ENCODE data around the gene ICE2. TPM values are rescaled to one million over a fixed set of nuclear protein-coding genes. Genes with fewer than 3 reads are reported as not detected.

The ICE2 gene
- total RNA-seq, 1 experiment from 2014 or later, result 62.8 TPM

DNA sequence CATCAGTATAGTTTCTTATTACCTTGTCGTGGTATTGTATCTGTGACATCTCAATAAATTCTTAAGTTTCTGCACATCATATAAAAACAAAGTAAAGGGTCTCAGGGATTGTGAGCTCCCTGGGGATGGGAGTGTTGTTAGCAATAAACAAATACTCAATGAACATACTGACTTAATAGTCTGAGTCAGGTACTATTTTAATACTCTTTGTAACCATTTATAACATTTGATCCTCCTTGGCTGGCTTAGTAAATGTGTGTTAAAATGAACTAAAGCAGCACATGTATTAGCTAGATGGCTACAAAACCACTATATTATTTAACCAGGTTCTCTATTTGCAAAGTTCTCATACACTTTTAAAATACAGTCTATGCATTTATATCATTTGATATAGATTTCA is 1.8 kb downstream of the ICE2 start:
- TF ChIP-seq EZH2phosphoT487 (IDR thresholded peaks at IDR 0.05; ENCODE audit: borderline replicate concordance) (no peak), FOSL1 (IDR thresholded peaks at IDR 0.05; ENCODE audit: low read depth) (no peak), ZFX (IDR thresholded peaks at IDR 0.05) (no peak), CBX3 (IDR thresholded peaks at IDR 0.05; ENCODE audit: low read depth) (no peak)
- no peak for DNase-seq (ENCODE audit: low read depth, low spot score)
- Histone ChIP-seq H3K9me2 (ENCODE audit: insufficient read depth) (no peaks in the 10 kb centered on the region), H2AFZ (ENCODE audit: low read depth, low read length, poor library complexity, severe bottlenecking) (no peak overlapping the region), H3K79me2 (ENCODE audit: insufficient read depth, low read length) (peaks cover 58% of the 10 kb centered on the region), H3K4me2 (ENCODE audit: low read length) (peak overlapping the region; percentile 93), H4K20me1 (ENCODE audit: insufficient read depth) (no peaks in the 10 kb centered on the region), H3K27ac (ENCODE audit: low read depth, low read length) (no peak overlapping the region; the same call in 1 of the 2 replicates), H3K4me1 (ENCODE audit: control insufficient read depth in 1 of 2, insufficient read depth in 2 of 2, low read length in 2 of 2) (peaks cover 16 to 21% of the 10 kb centered on the region in 2 experiments; a peak in 3 of 4 replicates), H3K36me3 (ENCODE audit: control insufficient read depth in 1 of 2, insufficient read depth in 2 of 2, low read length in 2 of 2) (peaks cover 13 to 21% of the 10 kb centered on the region in 2 experiments; a peak in 2 of 4 replicates), H3K9me3 (ENCODE audit: control insufficient read depth in 1 of 2, insufficient read depth in 1 of 2, low read depth in 1 of 2, low read length in 2 of 2) (no peaks in the 10 kb centered on the region), H3K9ac (ENCODE audit: low read length) (peak overlapping the region; percentile 97; the same call in 1 of the 2 replicates), H3K27me3 (ENCODE audit: insufficient read depth, low read length) (no peaks in the 10 kb centered on the region), H3K4me3 (replicated peaks in 1 of 2; ENCODE audit: low read depth in 1 of 2, low read length in 2 of 2) (peak overlapping the region in 1 of 2 experiments; percentile 98; a peak in 1 of 4 replicates)
- RAD21 ChIA-PET (ENCODE audit: low non-redundant PET in 1 of 2, low total read pairs in 2 of 2, uncharacterized antibody in 2 of 2, unreplicated experiment in 2 of 2), result no interaction called here
- CTCF ChIA-PET, result no interaction called here
- BruUV-seq (replicated peaks), result no TSS peak
- no peak for ATAC-seq
- intact Hi-C loops (cut with micrococcal nuclease), result loop anchor here (5.0 kb wide), 1 partner anchor 105 kb away; no protein-coding TSS in a partner anchor
- POLR2A ChIA-PET, result no interaction called here

DNA sequence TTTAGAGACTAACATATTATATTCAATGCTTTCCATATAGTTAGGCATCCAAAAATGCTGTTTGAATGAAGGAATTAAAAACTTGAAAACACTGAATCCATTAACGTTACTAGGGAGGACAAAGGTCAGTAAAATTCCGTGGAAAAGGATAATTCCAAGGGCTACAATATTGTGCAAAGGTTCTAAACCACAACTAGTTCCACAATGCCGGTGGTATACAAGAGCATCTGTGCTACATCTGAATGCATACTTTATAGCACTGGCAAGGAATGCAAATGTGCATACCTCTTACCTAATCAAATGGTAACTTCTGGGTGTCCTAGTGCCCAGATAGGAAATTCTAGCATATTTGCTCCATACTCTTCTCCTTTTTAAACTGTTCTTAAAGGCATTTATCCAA is 2.2 kb downstream of the ICE2 start:
- Histone ChIP-seq H2AFZ (ENCODE audit: low read depth, low read length, poor library complexity, severe bottlenecking) (no peak overlapping the region), H3K79me2 (ENCODE audit: insufficient read depth, low read length) (peaks cover 62% of the 10 kb centered on the region), H3K36me3 (ENCODE audit: control insufficient read depth in 1 of 2, insufficient read depth in 2 of 2, low read length in 2 of 2) (peaks cover 13 to 21% of the 10 kb centered on the region in 2 experiments; a peak in 2 of 4 replicates), H3K27ac (ENCODE audit: low read depth, low read length) (no peak overlapping the region), H3K4me1 (ENCODE audit: control insufficient read depth in 1 of 2, insufficient read depth in 2 of 2, low read length in 2 of 2) (peaks cover 16 to 21% of the 10 kb centered on the region in 2 experiments; a peak in 3 of 4 replicates), H3K27me3 (ENCODE audit: insufficient read depth, low read length) (no peaks in the 10 kb centered on the region), H3K4me3 (replicated peaks in 1 of 2; ENCODE audit: low read depth in 1 of 2, low read length in 2 of 2) (no peak overlapping the region), H3K9ac (ENCODE audit: low read length) (no peak overlapping the region), H4K20me1 (ENCODE audit: insufficient read depth) (no peaks in the 10 kb centered on the region), H3K9me2 (ENCODE audit: insufficient read depth) (no peaks in the 10 kb centered on the region), H3K9me3 (ENCODE audit: control insufficient read depth in 1 of 2, insufficient read depth in 1 of 2, low read depth in 1 of 2, low read length in 2 of 2) (no peaks in the 10 kb centered on the region), H3K4me2 (ENCODE audit: low read length) (peak overlapping the region; percentile 93; the same call in 1 of the 2 replicates)
- intact Hi-C loops (cut with micrococcal nuclease), result loop anchor here (5.0 kb wide), 1 partner anchor 104 kb away; no protein-coding TSS in a partner anchor
- no TSS peak for BruUV-seq (replicated peaks)
- DNase-seq (ENCODE audit: low read depth, low spot score) (no peak), ATAC-seq (no peak)
- TF ChIP-seq POLR2AphosphoS5 (IDR thresholded peaks at IDR 0.05; ENCODE audit: low read depth, low read length) (no peak), EGR1 (IDR thresholded peaks at IDR 0.05; ENCODE audit: low read depth) (no peak), RAD21 (IDR thresholded peaks at IDR 0.05; ENCODE audit: low read depth) (no peak), ZFX (IDR thresholded peaks at IDR 0.05) (no peak)
- TF ChIP-seq, protein P1, sequence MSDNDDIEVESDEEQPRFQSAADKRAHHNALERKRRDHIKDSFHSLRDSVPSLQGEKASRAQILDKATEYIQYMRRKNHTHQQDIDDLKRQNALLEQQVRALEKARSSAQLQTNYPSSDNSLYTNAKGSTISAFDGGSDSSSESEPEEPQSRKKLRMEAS (IDR thresholded peaks at IDR 0.05), result no peak
- POLR2A ChIA-PET, result no interaction called here
- RAD21 ChIA-PET (ENCODE audit: low non-redundant PET in 1 of 2, low total read pairs in 2 of 2, uncharacterized antibody in 2 of 2, unreplicated experiment in 2 of 2), result no interaction called here
- CTCF ChIA-PET, result no interaction called here

Data from HCT116 (cell line).